Measurements from ENCODE around the gene AMBP.

The AMBP gene

DNA sequence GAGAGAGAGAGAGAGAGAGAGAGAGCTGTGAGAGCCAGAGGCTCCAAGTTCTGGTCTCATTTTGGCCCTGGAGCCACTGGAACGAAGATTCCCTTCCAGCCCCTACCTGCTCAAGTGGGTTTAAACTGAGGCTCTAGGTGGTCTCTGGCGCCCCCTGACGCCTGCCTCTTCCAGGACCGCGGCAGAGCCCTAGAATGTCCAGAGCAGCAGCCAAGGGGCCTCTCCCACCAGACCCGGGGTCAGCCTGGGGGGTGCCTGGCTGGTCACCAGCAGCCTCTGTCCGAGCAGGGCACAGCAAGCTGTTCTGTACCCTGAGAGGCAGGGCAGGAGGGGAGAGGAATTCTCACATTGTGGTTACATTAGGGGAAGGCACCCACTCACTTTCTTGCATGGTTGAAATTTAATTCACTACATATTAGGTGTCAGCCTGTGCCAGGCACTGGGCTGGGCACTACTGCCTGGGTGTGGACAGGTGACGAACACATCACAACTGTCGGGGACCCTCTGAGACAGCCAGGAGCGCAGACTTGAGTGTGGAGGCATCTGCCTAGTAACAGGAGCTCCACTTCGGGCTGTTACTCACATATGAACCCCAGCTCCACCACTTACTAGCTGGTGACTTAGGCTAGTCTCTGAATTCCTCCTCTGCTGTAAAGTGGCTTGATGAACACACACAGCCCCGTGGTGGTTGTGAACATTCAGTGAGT is 44.5 kb downstream of the AMBP start:
- H3K27ac ChIP-seq = no peak overlapping the region
- TF ChIP-seq, protein P1, sequence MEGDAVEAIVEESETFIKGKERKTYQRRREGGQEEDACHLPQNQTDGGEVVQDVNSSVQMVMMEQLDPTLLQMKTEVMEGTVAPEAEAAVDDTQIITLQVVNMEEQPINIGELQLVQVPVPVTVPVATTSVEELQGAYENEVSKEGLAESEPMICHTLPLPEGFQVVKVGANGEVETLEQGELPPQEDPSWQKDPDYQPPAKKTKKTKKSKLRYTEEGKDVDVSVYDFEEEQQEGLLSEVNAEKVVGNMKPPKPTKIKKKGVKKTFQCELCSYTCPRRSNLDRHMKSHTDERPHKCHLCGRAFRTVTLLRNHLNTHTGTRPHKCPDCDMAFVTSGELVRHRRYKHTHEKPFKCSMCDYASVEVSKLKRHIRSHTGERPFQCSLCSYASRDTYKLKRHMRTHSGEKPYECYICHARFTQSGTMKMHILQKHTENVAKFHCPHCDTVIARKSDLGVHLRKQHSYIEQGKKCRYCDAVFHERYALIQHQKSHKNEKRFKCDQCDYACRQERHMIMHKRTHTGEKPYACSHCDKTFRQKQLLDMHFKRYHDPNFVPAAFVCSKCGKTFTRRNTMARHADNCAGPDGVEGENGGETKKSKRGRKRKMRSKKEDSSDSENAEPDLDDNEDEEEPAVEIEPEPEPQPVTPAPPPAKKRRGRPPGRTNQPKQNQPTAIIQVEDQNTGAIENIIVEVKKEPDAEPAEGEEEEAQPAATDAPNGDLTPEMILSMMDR (IDR thresholded peaks at IDR 0.05) = peak; percentile 55
- no peak for TF ChIP-seq ZFX (IDR thresholded peaks at IDR 0.05; ENCODE audit: borderline replicate concordance)

DNA sequence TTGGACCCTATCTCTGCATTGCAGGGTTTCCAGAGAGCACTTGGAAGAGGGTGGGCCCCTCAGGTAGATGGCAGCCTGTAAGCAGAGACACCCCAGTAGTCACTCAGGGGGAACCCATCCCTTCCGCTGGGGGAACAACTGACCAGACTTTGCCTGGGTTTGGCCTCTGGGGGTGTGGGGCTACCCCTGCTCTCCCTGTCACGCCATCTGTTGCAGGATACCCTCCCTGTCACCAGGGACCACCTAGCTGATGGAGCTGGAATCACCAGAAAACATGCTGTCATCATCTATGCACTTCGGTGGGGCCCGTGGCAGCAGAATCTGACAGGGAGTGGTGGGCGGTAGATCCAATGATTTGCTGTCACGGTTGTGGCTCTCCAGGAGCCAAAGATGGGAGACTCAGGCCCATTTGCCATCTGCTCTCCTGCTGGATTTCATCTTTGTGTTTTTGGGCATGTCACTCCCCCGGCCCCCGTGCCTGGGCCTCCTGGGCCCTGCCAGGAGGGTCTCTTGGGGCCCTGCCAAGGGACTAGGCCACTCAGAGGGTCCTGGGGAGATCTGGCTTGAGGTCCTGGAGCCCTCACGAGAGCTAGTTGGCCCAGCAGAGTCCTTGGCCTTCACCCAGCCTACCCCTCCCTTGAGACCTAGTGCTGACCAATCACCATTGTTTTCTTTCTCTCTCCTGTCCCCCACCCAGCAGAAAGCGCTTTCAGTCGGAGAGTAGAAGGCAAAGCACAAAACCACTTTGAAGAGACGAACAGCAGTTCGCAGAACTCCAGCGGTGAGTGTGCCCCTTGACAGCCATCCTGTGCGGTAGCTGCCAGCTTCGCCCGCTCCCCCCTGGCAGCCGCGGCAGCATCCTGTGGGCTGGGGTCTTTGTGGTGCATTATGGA is 45.9 kb downstream of the AMBP start:
- no peak for TF ChIP-seq ZFX (IDR thresholded peaks at IDR 0.05; ENCODE audit: borderline replicate concordance)

DNA sequence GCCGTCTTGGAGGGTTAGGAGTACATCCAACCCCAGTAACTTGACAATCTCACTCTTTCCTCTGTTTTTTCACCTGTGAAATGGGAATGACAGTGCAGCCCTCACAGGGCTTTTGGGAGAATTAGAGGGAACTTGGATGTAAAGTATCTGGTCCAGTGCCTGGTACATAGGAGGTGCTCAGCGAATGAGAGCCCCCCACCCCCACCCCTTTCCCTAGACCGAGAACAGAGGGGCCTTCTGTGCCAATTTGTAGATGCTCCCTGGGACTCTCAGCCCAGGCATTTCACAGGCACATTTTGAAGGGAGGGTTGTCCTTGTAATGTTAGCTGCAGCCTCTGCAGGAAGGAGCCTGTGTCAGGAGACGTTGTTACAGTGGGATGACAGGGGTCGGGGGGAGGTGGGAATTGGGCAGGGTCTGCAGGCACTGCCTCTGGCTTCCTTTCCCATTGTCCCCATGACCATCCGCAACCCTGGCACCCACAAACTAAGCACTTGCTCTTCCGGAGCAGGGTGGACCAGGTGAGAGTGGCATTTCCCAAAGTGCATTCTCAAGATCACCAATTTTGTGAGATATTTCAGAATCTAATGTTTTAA is 47.0 kb downstream of the AMBP start:
- TF ChIP-seq, protein P1 (IDR thresholded peaks at IDR 0.05) = no peak
- TF ChIP-seq ZFX (IDR thresholded peaks at IDR 0.05; ENCODE audit: borderline replicate concordance) = no peak
- no peak overlapping the region for H3K27ac ChIP-seq

More for the DNA sequence above, 45.9 kb downstream of the AMBP start:
- no peak overlapping the region for H3K27ac ChIP-seq

DNA sequence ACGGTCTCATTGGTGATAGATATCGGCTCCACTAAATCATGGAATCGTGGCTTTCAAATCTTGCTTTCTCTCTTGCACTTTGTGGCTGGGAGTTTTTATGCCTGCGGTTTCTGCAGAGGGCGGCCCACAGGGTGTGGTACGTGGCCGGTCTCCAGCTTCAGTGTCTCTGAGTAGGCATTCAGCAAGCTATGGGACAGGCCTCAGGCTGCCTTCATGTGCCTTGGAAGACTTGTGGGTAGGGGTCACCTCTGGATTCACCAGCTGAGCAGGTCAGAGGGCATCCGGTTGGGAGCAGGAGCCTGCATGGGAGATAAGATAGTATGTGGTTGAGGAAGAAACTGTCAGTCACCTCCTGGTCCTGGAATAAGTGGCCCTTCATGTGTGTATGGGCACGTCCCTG is 47.7 kb downstream of the AMBP start:
- H3K27ac ChIP-seq = no peak overlapping the region
- TF ChIP-seq, protein P1 (IDR thresholded peaks at IDR 0.05) = no peak
- no peak for TF ChIP-seq ZFX (IDR thresholded peaks at IDR 0.05; ENCODE audit: borderline replicate concordance)

DNA sequence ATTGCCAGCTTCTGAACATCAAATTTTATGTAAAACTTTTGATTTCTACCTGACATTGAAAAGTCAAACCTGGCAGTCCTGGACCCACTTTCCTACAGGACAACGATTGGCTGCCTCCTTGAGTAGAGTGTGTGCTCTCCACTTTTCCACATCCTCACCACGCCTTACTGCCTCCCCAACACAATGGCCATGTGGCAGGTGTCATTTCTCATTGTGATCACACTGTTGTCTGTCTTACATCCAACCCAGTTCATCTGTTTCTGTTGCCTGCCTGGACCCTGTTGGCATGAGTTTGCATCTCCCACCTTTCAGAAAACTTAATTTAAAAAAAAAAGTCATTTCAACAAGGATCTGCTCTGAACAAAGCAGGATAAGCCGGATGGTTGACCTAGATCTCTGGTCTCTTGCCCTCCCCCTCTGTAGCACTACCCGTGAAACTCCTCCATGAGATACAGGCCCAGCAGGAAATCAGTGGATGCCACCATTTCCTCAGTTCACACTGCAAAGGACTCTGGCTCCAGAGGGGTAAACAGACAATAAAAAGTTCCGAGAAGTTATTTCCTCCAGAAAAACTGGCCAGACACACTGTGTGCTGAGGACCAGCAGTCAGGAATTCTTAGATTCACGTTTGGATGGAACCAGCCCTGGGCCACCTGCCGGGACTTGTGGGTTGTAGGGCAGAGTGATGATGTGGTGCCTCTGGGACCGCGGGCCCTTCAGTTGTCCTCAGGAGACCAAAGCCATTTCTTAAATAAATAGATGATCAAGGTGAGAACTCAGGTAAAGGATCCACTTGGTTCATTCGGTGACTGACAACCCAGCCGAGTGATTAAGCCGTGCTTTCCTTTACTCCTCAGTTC is 48.6 kb downstream of the AMBP start:
- TF ChIP-seq, protein P1 (IDR thresholded peaks at IDR 0.05) = no peak
- TF ChIP-seq ZFX (IDR thresholded peaks at IDR 0.05; ENCODE audit: borderline replicate concordance) = no peak
- H3K27ac ChIP-seq = no peak overlapping the region

DNA sequence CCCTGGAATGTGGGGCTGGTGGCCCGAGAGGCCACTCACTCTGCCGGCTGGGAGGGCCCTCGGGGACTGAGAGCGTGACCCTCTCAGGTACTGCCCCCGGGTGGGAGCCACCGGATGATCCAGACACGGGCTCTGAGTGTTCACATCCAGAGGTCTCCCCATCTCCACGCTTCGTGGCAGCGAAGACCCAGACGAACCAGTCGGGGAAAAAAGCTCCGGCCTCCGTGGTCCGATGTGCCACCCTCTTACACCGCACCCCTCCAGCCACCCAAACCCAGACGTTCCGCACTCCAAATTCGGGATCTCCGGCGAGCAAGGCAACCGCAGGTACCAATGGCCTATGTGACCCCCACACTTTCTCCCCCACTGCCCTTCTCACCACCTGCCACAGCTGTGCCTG is 49.5 kb downstream of the AMBP start:
- TF ChIP-seq ZFX (IDR thresholded peaks at IDR 0.05; ENCODE audit: borderline replicate concordance) = no peak
- TF ChIP-seq, protein P1 (IDR thresholded peaks at IDR 0.05) = no peak
- no peak overlapping the region for H3K27ac ChIP-seq

Measured in 22Rv1 (cell line).